Gastrocnemius medialis (tissue), 4 donors: ENCODE measurements around the gene PRDM15.

Experiments
- POLR2A ChIP-seq, 2 donors: fragments of 450-650 bp; IDR thresholded peaks; one replicate each; pipeline ENCODE4 v1.6.1; 2017; ENCODE audit warnings: antibody characterized with exemption in 2 of 2, mild to moderate bottlenecking in 2 of 2, moderate library complexity in 2 of 2
- TF ChIP-seq, protein P1 (sequence below), 5 experiments: fragments of 450-650 bp in 3 of 5; fragments of 200-600 bp in 2 of 5; sonication (generic) in 2 of 5; IDR thresholded peaks in 4 of 5; conservative IDR thresholded peaks in 1 of 5; 1 replicate in 4 of 5; 2 replicates in 1 of 5; pipeline ENCODE4 v1.5.1; 2016 to 2019; ENCODE audit warnings: antibody characterized with exemption in 5 of 5, mild to moderate bottlenecking in 3 of 5, moderate library complexity in 3 of 5

DNA sequence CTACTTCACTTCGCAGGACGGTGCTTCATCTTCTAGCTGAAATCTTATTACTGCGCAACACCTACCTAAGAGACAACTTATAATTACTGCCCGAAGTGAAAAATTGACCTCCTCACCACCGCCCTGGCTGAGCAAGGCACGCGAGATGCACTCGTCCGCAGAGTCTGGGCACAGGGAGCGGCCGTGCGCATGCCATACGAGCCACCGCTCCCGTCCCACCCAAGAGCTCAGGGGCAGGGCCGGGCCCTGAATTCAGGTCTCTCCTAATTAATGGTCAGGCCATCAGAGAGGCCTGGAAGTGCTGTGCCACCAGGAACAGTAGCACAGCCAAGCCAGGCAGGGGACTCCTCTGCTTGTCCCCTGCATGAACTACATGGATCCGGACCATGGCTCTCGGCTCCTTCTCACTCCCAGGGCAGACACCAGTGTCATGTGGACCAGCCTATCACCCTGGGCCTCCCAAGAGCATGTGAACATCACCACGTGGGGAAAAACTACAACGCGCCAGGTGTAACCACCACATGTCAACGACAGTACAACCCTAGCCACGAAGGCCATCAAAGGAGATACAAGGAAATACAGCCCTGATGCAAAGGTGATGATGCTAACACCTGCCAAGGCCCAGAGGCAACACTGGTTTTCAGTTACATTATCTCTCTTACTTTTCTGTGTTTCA is 123.7 kb downstream of the PRDM15 start:
- TF ChIP-seq, protein P1, sequence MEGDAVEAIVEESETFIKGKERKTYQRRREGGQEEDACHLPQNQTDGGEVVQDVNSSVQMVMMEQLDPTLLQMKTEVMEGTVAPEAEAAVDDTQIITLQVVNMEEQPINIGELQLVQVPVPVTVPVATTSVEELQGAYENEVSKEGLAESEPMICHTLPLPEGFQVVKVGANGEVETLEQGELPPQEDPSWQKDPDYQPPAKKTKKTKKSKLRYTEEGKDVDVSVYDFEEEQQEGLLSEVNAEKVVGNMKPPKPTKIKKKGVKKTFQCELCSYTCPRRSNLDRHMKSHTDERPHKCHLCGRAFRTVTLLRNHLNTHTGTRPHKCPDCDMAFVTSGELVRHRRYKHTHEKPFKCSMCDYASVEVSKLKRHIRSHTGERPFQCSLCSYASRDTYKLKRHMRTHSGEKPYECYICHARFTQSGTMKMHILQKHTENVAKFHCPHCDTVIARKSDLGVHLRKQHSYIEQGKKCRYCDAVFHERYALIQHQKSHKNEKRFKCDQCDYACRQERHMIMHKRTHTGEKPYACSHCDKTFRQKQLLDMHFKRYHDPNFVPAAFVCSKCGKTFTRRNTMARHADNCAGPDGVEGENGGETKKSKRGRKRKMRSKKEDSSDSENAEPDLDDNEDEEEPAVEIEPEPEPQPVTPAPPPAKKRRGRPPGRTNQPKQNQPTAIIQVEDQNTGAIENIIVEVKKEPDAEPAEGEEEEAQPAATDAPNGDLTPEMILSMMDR (IDR thresholded peaks at IDR 0.05 in 4 of 5, conservative IDR thresholded peaks at IDR 0.05 in 1 of 5): no peak
- no peak for TF ChIP-seq POLR2A (IDR thresholded peaks at IDR 0.05)
